Stromal cell of bone marrow (primary cell): ENCODE data around the gene SLC6A6.

ENCODE experiments used
- DNase-seq: peaks from one replicate; pipeline ENCODE4 v3.0.0-alpha.2; 2012; ENCODE audit warnings: low read depth

The SLC6A6 gene

DNA sequence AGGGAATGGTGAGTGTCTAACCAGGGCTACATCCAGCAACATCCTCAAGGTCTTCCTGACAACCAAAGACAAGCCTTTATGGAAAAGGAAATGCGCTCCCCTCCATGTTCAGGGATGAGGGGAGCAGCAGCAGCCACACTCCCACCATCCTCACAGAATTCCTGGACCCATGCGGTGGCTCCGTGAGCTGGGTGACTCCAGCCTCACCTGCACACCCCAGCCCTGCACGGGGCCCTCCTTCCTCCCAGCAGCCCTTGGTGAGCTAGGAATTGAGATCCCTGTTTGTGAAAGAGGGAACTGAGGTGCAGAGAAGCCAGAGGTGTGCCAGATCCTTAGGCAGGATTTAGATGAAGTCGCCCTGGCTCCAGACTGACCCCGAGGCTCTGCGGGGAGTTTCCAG is 85.4 kb downstream of the SLC6A6 start:
- DNase-seq = no peak

DNA sequence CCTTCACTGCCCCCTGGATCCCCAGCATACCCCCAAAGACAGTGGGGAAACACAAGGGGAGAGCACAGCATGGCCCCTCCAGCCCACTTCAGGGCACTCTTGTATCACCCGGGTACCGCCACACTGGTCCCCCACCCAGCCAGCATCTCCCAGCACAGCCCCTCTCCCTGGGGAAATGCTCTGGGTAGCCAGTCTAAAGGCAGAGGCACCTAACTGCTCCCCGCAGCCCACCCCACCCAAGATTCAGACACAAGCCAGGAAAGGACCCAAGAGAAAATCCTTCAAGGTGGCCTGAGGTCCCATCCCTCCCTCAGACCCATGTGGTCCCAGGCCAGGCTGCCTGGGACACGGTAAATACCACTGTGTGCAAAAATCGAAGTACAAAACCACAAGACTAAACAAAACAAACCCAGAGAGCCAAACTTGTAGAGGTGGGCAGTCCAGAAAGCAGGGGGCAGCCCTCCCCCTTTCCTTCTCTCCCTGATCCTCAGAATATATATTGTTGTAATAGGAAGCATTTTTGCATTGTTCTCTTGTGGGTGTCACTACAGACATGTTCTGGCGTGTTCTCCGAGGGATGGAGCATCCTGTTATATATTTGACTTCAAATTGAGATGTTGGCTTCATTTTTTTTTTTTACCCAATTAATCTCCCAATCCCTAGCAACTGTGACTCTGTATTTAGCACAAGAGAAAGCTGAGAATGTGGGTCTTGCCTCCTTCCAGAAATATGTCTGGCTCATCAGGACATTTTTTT is 86.1 kb downstream of the SLC6A6 start:
- no peak for DNase-seq

DNA sequence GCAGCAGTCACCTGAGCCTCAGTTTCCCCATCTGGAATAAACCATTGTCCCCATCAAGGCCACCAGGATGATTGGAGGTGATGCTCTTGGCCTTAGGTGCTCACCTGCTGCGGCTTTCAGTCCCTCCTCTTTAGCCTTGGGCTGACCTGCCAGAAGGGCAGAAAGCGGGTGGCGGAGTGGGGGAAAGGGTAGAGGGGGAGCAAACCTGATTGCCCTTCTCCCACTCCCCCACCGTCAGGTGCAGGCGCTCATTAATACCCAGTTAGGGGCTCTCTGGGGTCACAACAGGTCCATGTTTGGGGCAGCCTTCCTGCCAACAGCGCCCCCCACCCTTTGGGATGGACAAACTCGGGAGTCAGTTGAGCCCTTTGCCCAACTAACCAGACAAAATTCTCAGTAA is 87.2 kb downstream of the SLC6A6 start:
- DNase-seq = no peak

DNA sequence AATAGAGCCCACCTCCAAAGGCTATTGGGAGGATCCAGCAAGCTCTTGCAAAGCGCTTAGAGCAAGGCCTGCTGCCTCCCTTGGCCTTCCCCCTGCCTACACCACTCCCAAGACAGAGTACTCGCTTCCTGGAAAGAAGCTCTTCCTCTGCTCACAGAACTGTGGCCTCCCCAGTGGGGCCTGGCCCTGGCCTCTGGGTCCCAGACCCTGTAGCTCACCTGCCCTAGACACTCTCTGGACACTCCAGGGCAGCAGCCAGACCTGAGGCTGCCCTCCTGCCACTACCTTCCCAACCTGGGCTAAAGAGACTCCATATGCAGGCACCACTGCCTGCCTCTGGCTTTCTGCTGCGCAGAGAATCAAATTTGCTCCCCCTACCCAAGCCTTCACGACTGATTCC is 87.8 kb downstream of the SLC6A6 start:
- no peak for DNase-seq

DNA sequence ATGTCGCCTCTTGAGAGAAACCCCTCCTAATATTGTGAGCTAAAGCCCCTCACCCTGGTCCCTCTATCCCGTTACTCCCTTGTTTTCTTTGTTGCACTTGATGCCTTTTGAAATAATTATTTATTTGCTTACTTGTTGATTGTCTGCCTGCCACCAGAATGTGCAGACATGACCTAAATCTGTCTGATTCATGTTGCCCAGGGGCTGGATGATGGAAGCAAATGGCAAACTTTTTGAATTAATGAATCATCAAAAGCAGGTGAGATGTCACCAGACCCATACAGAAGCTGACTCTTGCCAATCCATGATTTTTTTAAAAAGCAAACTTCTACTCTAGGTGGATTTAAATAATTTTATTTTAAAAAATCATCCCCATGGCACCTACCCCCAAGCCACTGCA is 88.4 kb downstream of the SLC6A6 start:
- DNase-seq = no peak

DNA sequence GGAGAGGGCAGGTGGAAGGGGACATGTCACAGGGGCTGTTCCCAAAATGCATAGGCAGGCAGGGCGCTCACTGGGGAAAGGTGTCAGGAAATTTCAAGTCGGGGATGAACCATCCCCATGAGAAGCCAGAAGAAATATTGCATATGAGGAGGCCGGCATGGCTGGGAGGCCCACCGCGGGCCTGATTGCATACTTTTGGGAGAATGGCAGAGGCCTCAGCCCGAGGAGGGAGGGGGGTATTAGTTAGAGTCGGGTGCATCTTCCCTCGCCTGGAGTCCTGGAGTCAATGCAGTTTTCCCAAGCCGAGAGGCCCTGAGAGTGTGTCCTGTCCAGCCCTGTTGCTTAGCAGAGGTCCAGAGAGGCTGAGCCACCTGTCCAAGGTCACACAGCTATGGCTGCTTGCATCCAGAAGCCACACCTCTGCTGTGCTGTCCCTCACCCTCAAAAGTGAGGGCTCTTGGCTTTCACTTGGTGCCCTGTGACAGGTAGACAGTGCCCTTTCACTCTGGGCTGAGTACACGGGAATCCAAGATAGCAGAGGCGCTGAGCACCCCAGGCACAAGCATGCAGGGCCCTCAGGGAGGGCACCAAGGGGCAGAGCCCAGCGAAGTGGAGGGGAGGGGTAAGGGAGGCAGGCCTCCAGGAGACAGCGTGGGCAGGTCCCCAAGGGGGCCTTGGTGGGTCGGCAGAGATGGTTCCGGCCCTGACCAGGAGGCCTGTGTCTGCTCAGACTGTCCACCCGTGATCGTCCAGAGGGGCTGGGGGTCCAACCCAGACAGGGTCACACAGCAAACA is 89.2 kb downstream of the SLC6A6 start:
- no peak for DNase-seq

DNA sequence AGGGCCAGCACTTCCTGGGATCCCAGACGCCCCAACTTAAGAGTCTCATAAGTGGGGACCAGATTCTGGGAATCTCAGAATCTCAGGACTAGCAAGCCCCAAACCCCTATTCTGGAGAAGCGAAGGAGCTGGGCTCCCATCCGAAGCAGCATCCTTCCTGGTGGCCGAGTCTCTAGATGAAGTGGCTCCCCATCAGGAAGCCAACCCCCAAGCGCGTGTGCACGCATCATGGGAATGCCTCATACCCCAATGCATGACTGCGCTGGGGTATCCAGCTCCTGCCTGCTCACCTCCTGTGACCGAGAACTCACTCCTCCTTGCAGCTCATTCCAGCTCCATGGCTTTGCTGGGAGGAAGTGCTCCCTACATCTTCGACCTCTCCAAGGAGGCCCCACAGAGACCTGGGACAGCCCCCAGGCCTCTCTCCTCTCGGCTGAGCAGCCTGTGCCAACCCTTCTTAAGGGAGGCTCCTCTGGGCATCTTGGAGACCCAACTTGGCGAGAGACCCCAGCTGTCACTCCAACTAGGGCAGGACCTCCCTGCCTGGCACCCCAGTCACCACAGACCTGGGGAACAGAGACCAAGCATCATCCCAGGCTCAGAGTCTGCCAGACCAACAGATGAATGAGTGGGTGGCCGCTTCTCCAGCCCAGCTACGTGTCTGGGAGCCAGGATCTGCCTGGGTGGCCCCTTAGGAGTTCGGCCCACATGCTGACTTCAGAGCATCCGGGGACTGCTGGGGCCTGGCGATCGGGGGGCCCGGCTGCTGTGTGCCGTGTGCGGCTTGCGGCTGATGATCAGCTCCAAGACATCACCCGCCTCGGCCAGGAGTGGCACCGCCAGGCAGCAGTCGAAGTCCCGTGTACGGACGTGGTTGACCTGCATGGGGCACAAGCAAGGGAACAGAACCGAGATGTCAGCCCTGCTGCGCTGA is 90.8 kb downstream of the SLC6A6 start:
- no peak for DNase-seq

DNA sequence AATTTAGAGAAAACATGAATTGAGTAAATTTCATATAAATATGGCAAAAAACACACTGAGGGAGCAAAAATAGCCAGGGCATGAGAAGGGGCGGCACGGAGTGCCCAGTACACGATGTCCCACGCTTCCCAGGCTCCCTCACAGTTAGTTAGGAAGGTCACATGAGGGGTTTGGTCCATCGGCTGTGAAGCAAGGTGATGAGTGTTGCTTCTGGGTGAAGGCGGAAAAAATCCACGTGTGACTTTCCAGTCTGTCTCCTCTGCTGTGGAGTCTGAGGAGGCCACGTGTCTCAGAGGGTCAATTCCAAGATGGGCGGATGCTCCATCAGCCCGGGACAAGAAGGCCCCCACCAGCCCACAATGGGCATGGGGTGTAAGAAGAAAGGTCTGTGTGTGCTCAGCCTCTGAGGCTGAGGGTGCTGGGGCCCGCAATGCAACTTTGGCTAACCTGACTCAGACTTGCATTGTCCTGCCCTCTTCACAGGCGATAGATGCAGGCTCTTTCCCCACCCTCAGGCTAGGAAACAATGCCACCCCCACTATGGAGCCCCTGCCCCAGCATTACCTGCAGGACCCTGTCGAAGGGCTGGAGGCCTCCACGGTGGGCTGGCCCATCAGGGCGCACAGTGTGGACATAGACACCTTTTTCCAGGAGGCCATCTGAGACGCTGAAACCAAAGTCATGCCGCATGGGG is 92.0 kb downstream of the SLC6A6 start:
- no peak for DNase-seq

DNA sequence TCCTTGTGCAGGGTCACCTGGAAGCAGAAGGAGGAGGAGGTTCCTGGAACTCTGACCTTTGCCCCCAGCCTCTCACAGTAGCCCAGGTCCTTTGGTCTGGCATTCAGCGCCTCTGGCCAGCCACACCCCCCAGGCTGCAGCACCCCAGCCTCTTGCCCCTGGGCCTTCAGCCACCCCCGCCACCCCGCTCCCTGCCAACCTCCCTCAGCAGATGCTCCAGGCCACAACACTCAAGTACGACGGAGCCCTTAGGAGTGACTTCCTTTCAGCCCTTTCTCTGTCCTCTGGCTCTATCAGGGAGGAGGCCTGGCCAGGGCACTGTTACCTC is 92.5 kb downstream of the SLC6A6 start:
- no peak for DNase-seq

DNA sequence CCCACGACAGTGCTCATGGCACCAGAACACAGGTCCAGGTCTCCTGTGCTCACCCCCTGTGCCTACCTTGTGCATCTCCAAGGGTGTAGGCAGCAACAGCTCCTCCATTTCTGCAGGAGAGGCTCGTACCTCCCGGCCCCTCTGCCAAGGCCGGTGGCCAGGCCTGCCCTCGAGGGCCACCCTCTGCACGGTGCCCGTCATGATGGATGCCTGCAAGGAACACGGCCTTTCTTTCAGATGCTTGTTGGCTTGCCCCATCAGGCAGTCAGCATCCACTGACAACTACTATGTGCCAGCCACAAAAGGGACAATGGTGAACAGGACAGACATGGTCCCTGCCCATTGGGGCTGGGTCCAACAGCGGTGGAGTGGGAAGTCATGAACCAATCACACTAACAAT is 93.9 kb downstream of the SLC6A6 start:
- DNase-seq = no peak

DNA sequence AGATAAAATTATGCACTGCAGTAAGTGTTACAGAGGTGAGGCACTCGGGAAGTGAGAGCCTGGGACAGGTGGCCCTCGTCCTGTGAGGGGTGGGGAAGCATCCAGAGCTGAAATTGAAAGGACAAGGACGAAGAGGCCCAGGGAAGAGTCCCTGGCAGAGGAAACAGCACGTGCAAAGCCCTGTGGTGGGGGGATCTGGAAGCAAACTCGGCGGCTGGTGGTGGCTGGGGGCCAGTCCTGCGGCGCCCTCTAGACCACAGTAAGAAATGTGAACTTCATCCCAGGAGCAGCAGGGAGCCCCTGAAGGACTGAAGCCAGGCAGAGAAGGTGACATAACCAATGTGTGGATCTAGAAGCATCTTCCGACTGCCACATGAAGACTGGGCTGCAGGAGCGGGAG is 94.9 kb downstream of the SLC6A6 start:
- DNase-seq = no peak

DNA sequence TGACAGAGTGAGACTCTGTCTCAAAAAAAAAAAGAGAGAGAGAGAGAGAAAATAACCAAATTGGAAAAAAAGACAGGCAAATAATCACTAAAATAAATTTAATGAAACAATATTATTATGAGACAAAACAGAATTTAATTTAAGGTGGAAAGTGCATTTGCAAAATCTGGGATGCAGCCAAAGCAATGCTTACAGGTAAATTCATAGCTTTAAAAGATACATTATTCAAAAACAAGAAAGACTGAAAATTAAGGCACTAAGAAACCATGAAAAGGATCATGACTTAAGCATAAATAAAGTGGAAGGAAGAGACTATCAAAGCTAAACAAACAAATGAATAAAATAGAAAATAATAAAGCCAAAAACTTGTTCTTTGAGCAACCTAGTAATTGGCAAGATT is 100.1 kb downstream of the SLC6A6 start:
- DNase-seq = no peak

DNA sequence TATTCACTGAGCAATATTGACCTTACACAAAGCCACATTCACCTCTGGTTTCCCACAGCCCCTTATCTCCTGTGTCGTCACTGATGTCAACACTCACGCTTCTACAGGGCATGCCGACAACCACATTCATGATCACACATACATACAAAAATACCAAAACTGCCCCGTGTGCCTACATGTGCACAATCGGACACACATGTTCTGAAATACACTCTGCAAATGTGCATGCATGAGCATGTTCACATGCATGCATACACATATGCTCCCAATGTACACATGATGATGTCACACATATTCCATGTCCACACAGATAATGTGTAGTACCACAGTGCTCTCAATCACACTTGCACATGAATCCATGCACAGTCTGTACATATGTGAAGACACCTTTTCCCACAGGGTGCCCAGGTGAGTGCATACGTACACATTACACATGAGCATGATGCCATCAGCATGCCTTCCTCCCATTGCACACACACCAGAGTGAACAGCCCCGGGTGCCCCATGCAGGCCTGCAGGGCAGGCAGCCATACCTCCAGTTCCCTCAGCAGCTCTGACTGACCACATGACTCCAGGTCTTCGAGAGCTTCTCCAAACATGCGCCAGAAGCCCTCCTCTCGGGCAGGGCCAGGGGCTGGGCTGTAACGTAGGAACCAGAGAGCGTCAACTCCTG is 100.8 kb downstream of the SLC6A6 start:
- no peak for DNase-seq

DNA sequence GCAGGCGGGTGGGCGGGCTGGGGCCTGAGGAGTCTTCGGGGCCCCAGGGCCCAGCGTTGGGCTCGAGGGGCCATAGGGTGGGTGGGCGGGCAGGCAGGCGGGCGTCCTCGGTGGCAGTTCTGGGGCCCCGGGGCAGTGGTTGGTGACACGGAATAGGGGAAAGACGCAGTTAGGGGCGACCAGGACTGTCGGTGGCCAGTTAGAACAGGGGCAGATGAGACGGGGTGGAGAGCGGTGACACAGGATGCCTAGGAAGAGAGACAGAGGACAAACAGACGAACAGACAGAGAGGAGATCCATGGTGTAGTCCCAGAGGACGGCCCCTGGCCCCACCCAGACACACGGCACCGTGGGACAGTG is 101.3 kb downstream of the SLC6A6 start:
- DNase-seq = no peak

DNA sequence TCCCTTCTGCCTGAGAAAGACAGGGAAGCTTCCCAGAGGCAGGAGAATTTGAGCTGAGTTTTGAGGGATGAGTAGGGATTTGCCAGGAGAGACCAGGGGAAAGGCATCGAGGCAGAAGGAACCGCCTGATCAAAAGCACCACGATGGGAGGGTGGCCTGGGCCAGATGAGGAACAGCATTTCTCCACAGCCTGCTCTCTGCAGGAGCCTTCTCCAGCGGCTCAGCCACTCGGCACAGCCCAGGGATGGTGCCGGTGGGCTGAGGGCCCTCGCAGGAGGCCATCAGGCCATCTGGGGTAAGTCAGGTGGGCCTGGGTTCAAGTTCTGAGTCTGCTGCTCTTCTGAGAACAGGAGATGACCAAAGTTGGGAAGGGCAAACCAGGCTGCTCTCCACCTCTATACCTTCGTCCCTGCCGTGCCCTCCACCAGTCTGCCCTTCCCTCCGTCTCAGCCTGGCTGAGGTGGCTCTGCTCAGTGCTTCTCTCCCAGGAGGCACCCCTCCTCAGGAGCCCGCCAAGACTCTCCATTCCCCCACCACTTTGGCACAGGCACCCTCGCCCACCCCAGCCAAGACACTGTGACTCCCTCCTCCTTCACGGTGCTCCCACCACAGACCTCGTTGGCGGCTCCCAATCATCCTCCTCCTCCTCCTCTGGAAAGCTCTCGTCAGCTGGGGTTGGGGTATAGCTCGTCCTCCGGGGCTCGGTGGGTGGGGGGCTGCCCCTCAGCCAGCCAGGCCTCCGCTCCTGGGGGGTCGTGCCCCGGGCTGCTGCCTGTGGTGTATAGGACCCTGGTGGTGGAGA is 102.8 kb downstream of the SLC6A6 start:
- DNase-seq = no peak

DNA sequence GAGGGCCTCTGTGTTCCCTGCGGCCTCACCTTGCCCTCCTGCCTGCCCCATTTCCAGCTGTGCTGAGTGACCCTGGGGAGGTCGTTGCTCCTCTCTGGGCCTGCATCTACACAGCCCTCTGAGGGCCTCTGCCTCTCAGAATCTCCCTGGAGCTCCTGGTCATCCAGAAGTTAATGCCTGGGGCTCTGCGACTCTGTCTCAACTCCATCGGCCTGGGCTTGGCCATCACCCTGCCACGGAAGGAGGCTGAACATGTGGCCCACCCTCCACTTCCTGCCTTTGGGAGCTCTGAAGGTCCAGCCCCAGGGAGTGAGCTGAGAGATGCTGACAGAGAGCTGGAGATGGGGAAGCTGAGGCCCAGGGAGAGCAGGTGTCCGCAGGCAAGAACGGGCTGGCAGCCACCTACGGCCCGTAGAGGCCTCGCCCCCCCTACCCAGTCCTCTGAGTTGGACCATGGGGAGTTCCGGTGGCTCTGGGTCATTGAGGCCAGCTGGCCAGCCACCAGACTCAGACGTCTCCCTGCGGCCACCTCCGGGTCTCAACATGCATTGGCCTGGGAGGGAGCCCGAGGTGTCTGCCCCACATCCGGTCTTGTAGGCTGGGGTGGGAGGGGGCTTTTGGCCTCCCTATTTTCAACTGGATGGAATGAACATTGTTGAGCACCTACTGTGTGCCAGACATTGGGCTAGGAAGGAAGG is 103.5 kb downstream of the SLC6A6 start:
- no peak for DNase-seq

DNA sequence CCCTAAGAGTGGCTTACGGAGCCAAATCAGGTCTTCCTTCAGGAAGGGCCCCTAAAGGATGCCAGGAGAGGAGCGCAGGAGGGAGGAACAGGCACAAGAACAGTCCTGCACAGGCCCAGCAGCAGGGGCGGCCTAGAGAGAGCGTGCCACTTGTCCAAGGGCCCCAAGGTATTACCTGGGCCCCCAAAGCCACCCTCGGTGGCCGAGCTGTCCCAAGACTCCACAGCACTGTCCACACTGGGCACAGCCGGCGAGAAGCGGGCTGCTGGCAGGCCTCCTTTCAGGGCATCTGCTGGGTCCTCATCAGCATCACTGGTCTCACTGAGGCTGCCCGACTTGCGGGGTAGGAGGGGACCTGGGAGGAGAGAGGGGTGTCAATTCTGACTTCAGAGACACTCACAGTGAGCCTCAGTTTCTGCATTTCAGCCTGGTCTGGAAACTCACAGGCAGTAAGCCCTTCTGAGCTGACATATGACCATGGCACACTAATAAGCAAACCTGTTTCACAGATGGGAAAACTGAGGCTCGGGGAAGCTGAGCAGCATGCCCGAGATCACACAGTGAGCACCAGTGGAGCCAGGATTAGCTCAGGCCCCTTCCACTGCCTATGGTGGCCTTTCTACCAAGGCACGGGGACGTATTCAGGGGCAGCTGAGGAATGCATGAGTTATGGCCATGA is 104.4 kb downstream of the SLC6A6 start:
- no peak for DNase-seq

DNA sequence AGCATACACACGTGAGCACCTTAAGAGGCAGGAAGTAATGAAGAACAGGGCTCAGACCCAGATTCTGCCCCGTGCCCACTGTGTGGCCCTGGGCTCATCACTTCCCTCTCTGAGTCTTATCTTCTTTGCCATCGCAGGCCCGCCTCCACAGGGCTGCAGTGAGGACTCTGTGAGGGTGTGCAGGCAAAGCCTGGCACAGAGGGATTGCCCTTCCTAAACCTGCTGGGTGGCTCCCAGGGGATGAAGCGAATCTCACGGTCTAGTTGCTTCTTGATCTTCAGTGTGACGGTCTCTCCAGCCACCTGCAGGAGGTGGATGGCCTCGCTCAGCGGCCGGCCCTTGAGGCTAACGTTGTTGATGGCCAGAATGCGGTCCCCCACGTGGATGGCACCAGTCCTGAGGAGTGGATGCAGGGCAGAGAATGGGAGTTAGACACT is 104.9 kb downstream of the SLC6A6 start:
- DNase-seq = no peak

DNA sequence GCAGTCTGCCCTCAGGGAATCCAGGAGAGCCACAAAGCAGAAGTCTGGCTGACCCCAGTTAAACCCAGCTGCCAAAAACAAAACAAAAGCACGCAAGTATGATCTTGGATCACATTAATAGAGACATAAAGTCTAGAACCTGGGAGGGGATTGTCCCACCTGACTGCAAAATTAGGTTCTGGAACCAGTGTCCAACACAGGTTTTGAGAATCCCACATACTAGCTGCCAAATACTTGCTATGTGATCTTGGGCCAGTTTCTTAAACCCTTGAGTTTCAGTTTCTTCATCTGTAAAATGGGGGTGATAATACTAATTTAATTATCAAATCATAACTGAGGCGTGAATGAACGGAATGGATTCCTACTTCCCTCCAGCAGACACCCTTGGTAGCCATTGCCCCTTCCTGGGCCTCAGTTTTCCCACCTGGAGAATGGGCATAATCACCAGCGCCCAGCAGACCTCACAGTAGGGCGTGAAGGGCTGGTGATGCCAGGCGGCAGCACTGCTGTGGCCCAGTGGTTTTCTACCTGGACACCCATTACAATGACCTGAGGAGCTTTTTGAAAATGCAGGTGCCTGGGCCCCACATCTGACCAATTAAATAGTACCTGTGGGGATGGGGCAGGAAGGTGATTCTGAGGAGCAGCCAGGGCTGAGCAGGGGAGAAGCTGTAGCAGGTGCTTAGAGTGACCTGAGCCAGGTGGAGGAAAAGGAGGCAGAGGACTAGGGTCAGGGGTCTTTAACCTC is 105.5 kb downstream of the SLC6A6 start:
- no peak for DNase-seq
